Subcutaneous adipose tissue (tissue), 4 donors: ENCODE results near the gene SLC7A9. TPM values are rescaled to one million over a fixed set of nuclear protein-coding genes. Genes with fewer than 3 reads are reported as not detected.

Source experiments
- total RNA-seq, 4 donors: library from RNA; depleted of rRNA; stranded (reverse); fragments of >200 nt; gene quantifications; one replicate each; pipeline ENCODE4 v1.1.0, GENCODE V29; 2016
- TF ChIP-seq, protein P1 (sequence below): fragments of 450-650 bp; IDR thresholded peaks from one replicate; pipeline ENCODE4 v1.5.1; 2016; ENCODE audit warnings: low read depth, mild to moderate bottlenecking, control low read depth, antibody characterized with exemption, moderate library complexity

The SLC7A9 gene
- under 1 TPM in 1 of 4 donors, not detected in 3; 0.22 TPM for total RNA-seq

DNA sequence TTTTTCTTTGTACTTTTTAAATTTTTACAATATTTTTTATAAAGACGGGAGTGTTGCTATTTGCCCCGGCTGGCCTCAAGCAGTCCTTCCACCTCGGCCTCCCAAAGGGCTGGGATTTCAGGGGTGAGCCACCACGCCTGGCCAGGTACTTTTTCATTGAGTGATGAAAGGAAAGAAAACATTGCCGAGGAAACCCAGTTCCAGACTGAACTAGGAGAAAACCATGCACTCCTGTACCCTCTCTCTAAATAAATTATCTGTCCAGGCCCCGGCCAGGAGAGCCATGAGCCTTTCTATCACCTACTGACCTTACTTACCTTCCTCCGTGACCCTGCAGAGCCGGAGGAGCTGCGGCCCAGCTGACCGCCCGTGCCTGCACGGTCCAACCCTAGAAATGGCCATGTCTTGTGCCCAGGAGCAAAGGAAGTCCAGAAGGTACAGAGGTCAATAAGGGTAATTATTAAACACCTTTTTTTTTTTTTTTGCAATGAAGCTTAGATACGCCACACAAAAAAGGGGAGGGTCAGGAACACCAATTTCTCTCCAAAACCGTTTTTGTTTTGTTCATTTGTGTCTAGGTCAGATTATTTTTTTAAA is at the start of gene SLC7A9:
Gene SLC7A9, minus strand, starts transcription at position 399 of the 597 bp plus-strand sequence. CDS start 1,233 bp downstream, outside the sequence.
- TF ChIP-seq, protein P1, sequence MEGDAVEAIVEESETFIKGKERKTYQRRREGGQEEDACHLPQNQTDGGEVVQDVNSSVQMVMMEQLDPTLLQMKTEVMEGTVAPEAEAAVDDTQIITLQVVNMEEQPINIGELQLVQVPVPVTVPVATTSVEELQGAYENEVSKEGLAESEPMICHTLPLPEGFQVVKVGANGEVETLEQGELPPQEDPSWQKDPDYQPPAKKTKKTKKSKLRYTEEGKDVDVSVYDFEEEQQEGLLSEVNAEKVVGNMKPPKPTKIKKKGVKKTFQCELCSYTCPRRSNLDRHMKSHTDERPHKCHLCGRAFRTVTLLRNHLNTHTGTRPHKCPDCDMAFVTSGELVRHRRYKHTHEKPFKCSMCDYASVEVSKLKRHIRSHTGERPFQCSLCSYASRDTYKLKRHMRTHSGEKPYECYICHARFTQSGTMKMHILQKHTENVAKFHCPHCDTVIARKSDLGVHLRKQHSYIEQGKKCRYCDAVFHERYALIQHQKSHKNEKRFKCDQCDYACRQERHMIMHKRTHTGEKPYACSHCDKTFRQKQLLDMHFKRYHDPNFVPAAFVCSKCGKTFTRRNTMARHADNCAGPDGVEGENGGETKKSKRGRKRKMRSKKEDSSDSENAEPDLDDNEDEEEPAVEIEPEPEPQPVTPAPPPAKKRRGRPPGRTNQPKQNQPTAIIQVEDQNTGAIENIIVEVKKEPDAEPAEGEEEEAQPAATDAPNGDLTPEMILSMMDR, result no peak

DNA sequence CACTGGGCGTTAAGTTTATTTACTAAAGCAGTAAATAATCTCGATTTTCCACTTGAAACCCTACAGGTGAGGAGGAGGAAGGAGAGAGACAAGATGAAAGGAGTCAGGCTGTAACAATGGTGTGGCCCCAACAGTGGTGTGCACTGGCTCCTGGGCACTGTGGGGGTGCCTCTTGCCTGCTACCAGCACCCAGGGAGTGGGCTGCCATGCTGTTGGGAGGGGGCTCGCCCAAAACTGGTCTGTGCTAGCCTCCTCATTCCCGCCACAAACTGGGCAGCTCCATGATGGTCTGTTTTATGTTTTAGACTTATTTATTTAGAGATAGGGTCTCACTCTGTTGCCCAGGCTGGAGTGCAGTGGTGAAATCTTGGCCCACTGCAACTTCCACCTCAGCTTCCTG is 49.8 kb upstream of the SLC7A9 start:
- TF ChIP-seq, protein P1, result no peak

GRCh38 chr19:32917616-32917996 is 48.0 kb upstream of the SLC7A9 start:
- TF ChIP-seq, protein P1, result no peak

DNA sequence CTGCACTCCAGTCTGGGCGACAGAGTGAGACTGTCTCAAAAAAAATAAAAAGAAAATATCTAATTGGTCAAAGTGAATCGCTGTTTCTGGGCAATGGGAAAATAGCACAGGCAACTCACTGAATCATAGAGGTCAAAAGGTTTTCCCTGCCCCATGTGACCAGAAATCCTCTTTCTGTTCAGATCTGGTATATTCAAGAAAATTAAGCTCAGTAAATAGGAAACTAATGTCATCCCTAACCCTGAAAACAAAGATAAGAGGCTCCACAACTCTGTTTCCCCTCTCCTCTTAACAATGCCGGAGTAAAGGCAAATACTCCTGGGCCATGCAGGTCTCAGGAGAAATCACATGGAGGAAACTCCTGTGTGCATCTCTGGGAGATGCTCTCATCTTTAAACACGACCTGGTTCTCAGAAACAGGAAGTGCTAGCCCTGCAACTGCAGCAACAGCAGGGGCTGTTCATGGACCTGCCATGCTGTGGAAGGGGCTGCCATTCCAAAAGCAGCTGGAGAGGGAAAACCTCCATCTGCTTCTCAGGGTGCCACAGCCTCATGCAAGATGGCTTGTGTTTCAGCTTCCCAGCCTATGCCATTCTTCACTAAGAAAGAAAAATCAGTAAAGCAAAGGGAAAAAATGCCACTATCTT is 47.5 kb upstream of the SLC7A9 start:
- TF ChIP-seq, protein P1, result no peak

- TF ChIP-seq, protein P1, result no peak
Measured at GRCh38 chr19:32914879-32915660, 45.5 kb upstream of the SLC7A9 start.

DNA sequence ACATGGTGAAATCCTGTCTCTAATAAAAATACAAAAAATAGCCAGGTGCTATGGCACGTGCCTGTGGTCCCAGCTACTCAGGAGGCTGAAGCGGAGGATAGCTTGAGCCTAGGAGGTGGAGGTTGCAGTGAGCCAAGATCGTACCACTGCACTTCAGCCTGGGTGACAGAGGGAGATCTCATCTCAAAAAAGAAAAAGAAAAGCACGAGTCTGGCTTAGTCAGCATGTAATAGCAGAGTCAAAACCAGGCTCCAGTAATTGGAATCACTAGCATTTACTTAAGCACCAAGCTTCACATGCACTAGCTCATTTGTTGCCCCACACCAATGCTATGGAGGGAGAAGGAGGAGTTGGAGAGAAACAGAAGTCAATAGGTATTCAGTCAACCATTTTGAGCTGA is 41.9 kb upstream of the SLC7A9 start:
- TF ChIP-seq, protein P1, result no peak

DNA sequence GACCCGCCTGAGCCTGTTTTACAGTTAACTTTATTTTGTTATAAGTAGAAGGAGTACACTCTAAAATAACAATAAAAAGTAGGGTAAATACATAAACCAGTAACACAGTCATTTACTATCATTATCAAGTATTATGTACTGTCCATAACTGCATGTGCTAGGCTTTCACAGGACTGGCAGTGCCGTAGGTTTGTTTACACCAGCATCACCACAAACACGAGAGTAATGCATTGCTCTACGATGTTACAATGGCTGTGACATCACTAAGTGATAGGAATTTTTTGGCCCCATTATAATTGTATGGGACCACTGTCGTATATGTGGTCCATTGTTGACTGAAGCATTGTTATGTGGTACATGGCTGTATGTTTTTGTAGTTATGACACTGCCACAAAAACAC is 41.3 kb upstream of the SLC7A9 start:
- TF ChIP-seq, protein P1, result no peak
